NOMO-1 (cell line): Measurements from ENCODE around the gene ITGA2B.
"Not testable (repeated sequence)": the region's sequence is repeated elsewhere in the genome, so short reads cannot be mapped to it uniquely, and the experiment has no call there.

Source experiments
- DNase-seq, 2 experiments: peaks; one replicate each; lab custom pipeline; 2025; ENCODE audit not compliant: unreplicated experiment in 2 of 2; lab: John Stamatoyannopoulos, UW

Gene ITGA2B

GRCh38 chr17:44394112-44394511, 4.7 kb upstream of the ITGA2B start:
- DNase-seq = not testable (repeated sequence)

GRCh38 chr17:44390250-44390870, 911 bp upstream of the ITGA2B start:
- no peak for DNase-seq

GRCh38 chr17:44389723-44390202, 314 bp upstream of the ITGA2B start:
- peak; percentile 68 to 81 for DNase-seq

- DNase-seq = no peak
Observed at GRCh38 chr17:44387804-44388203, 1.6 kb downstream of the ITGA2B start.

GRCh38 chr17:44386182-44386525, 3.3 kb downstream of the ITGA2B start:
- no peak for DNase-seq

- peak; percentile 83 to 86 for DNase-seq
Observed at GRCh38 chr17:44385287-44386181, 3.9 kb downstream of the ITGA2B start.

- DNase-seq = no peak
Observed at GRCh38 chr17:44384823-44385286, 4.6 kb downstream of the ITGA2B start.

- no peak for DNase-seq
Observed at GRCh38 chr17:44384281-44384822, 5.1 kb downstream of the ITGA2B start.

GRCh38 chr17:44383861-44384260, 5.6 kb downstream of the ITGA2B start:
- DNase-seq = no peak

- DNase-seq = no peak
Observed at GRCh38 chr17:44383363-44383762, 6.1 kb downstream of the ITGA2B start.

- DNase-seq = no peak
Observed at GRCh38 chr17:44382917-44383316, 6.5 kb downstream of the ITGA2B start.

- no peak for DNase-seq
Observed at GRCh38 chr17:44381810-44382305, 7.6 kb downstream of the ITGA2B start.

GRCh38 chr17:44380767-44381166, 8.7 kb downstream of the ITGA2B start:
- DNase-seq = no peak

- no peak for DNase-seq
Observed at GRCh38 chr17:44379887-44380286, 9.6 kb downstream of the ITGA2B start.

- DNase-seq = no peak
Observed at GRCh38 chr17:44378171-44378705, 11.2 kb downstream of the ITGA2B start.

GRCh38 chr17:44376779-44377178, 12.7 kb downstream of the ITGA2B start:
- DNase-seq = no peak

GRCh38 chr17:44376124-44376523, 13.3 kb downstream of the ITGA2B start:
- DNase-seq = no peak

- no peak for DNase-seq
Observed at GRCh38 chr17:44375196-44376017, 14.0 kb downstream of the ITGA2B start.

GRCh38 chr17:44374306-44375195, 14.9 kb downstream of the ITGA2B start:
- DNase-seq = no peak
